ENCODE data around the gene CCL17. TPM values are rescaled to one million over a fixed set of nuclear protein-coding genes. Genes with fewer than 3 reads are reported as not detected.
"Not testable (repeated sequence)": the region's sequence is repeated elsewhere in the genome, so short reads cannot be mapped to it uniquely, and the experiment has no call there.

Gene CCL17
- total and polyA plus RNA-seq, 8 donors = 1.1 TPM; not detected in 7

GRCh38 chr16:57432989-57433388, 28.4 kb downstream of the CCL17 start:
- intact Hi-C loops (cut with DNase I) = no loop called here
- peaks cover 0 to 45% (median 20%) of the 10 kb centered on the region in 3 donors for H3K36me3 ChIP-seq
- no peak overlapping the region for H3K27ac ChIP-seq
- no peaks in the 10 kb centered on the region for H3K4me1 ChIP-seq
- FAIRE-seq (no peak), ATAC-seq (no peak), DNase-seq (no peak)
- H3K27me3 ChIP-seq = no peaks in the 10 kb centered on the region
- TF ChIP-seq CTCF (IDR thresholded peaks at IDR 0.05) = no peak
- H3K4me3 ChIP-seq = no peak overlapping the region
- no peaks in the 10 kb centered on the region for H3K9me3 ChIP-seq
- WGBS, 2 donors = 94 to 96% methylated on average over 3 of the region's 3 CpGs

GRCh38 chr16:57434003-57434402, 29.4 kb downstream of the CCL17 start:
- TF ChIP-seq CTCF (IDR thresholded peaks at IDR 0.05) = no peak
- Histone ChIP-seq H3K36me3 (peaks cover 0 to 38% (median 20%) of the 10 kb centered on the region in 3 donors), H3K9me3 (no peaks in the 10 kb centered on the region), H3K27ac (no peak overlapping the region), H3K4me3 (no peak overlapping the region), H3K27me3 (no peaks in the 10 kb centered on the region), H3K4me1 (no peaks in the 10 kb centered on the region)
- FAIRE-seq (no peak), DNase-seq (no peak), ATAC-seq (no peak)
- intact Hi-C loops (cut with DNase I) = no loop called here
- 96 to 100% methylated on average over 2 of the region's 2 CpGs for WGBS, 2 donors

GRCh38 chr16:57435838-57436237, 31.3 kb downstream of the CCL17 start:
- 91 to 100% methylated on average over 1 of the region's 1 CpG for WGBS, 2 donors
- ATAC-seq (no peak), DNase-seq (no peak), FAIRE-seq (no peak)
- Histone ChIP-seq H3K36me3 (peaks cover 0 to 30% (median 12%) of the 10 kb centered on the region in 3 donors), H3K4me3 (no peak overlapping the region), H3K27ac (no peak overlapping the region), H3K9me3 (no peaks in the 10 kb centered on the region), H3K4me1 (no peaks in the 10 kb centered on the region), H3K27me3 (no peaks in the 10 kb centered on the region)
- intact Hi-C loops (cut with DNase I) = no loop called here
- no peak for TF ChIP-seq CTCF (IDR thresholded peaks at IDR 0.05)

- H3K9me3 ChIP-seq; intact Hi-C loops (cut with DNase I); H3K27ac ChIP-seq; FAIRE-seq; DNase-seq; H3K27me3 ChIP-seq; H3K4me3 ChIP-seq; H3K4me1 ChIP-seq; ATAC-seq: not testable (repeated sequence)
- WGBS, 2 donors = 97 to 99% methylated on average over 8 of the region's 8 CpGs
- H3K36me3 ChIP-seq = peaks cover 0 to 19% (median 8%) of the 10 kb centered on the region in 3 donors
These were observed 35.4 kb downstream of the CCL17 start for GRCh38 chr16:57439947-57440346.

- H3K27ac ChIP-seq; H3K4me1 ChIP-seq; DNase-seq; ATAC-seq; H3K4me3 ChIP-seq; H3K9me3 ChIP-seq; FAIRE-seq; H3K27me3 ChIP-seq; intact Hi-C loops (cut with DNase I): not testable (repeated sequence)
- H3K36me3 ChIP-seq = peaks cover 0 to 19% (median 4%) of the 10 kb centered on the region in 3 donors
- WGBS, 2 donors = 74 to 97% methylated on average over 8 of the region's 8 CpGs
These were observed 36.0 kb downstream of the CCL17 start for GRCh38 chr16:57440551-57440950.

- FAIRE-seq (no peak), DNase-seq (no peak), ATAC-seq (no peak)
- intact Hi-C loops (cut with DNase I) = no loop called here
- H3K9me3 ChIP-seq = no peaks in the 10 kb centered on the region
- H3K4me1 ChIP-seq = peaks cover 0 to 21% (median 11%) of the 10 kb centered on the region in 3 donors
- no peak overlapping the region for H3K4me3 ChIP-seq
- H3K27me3 ChIP-seq = no peaks in the 10 kb centered on the region
- H3K36me3 ChIP-seq = no peaks in the 10 kb centered on the region
- no peak for TF ChIP-seq CTCF (IDR thresholded peaks at IDR 0.05)
- H3K27ac ChIP-seq = no peak overlapping the region
- WGBS, 2 donors = 83 to 84% methylated on average over 3 of the region's 3 CpGs
These were observed 40.1 kb downstream of the CCL17 start for GRCh38 chr16:57444711-57445110.

Data from pancreas (tissue), 10 donors.